Activated CD4-positive, alpha-beta memory T cell treated with anti-CD3 and anti-CD28 coated beads for 36 hours (primary cell): Measurements from ENCODE around the gene GLRA3. TPM values are rescaled to one million over a fixed set of nuclear protein-coding genes. Genes with fewer than 3 reads are reported as not detected.
"Not testable (repeated sequence)": the region's sequence is repeated elsewhere in the genome, so short reads cannot be mapped to it uniquely, and the experiment has no call there.

Experiments used
- CTCF ChIA-PET: fragments of 350-600 bp; sonication (Branson Sonifier 250); formaldehyde crosslinking; loops from one replicate; lab custom pipeline; 2021; ENCODE audit warnings: antibody characterized with exemption, inconsistent platforms; lab: Charles Lee
- POLR2A ChIA-PET: fragments of 350-600 bp; sonication (Branson Sonifier 250); formaldehyde crosslinking; loops from one replicate; lab custom pipeline; 2021; ENCODE audit warnings: antibody characterized with exemption; lab: Charles Lee
- DNase-seq: peaks from one replicate; pipeline ENCODE4 v3.0.0-alpha.2; 2020
- H3K27ac Mint-ChIP-seq: one replicate; pipeline ENCODE4 v1.8.0; 2021; ENCODE audit warnings: mixed read lengths
- H3K27me3 Mint-ChIP-seq: one replicate; pipeline ENCODE4 v1.8.0; 2021; ENCODE audit warnings: mixed read lengths
- H3K36me3 Mint-ChIP-seq: one replicate; pipeline ENCODE4 v1.8.0; 2021; ENCODE audit warnings: mixed read lengths
- H3K4me1 Mint-ChIP-seq: one replicate; pipeline ENCODE4 v1.8.0; 2021; ENCODE audit warnings: low read depth, mixed read lengths
- H3K4me3 Mint-ChIP-seq: one replicate; pipeline ENCODE4 v1.8.0; 2021; ENCODE audit warnings: mild to moderate bottlenecking, mixed read lengths
- H3K9me3 Mint-ChIP-seq: one replicate; pipeline ENCODE4 v1.8.0; 2021; ENCODE audit warnings: mixed read lengths
- intact Hi-C: fragments of 100-400 bp; cut with micrococcal nuclease; formaldehyde crosslinking; loops from one replicate; pipeline ENCODE4 v1.15.1; 2023
- total RNA-seq, 2 experiments: library from RNA; stranded (reverse); gene quantifications; one replicate each; pipeline ENCODE4 v1.2.3, GENCODE V29; 2021

GLRA3 gene
- total RNA-seq, 2 experiments from 2014 or later = not detected

DNA sequence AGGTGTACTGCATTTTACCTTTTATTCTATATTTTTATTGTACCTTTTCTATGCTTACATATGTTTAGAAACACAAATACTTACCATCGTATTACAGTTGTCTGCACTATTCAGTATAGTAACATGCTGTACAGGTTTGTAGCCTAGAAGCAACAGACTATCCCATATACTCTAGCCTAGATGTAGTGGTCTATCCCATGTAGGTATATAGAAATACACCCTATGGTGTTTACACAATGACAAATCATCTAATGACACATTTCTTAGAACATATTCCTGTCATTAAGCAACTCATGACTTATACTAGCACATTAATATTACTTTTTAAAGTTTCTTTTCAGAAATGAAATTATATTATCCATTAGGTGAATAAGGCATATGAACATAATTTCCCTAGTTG is 195.6 kb downstream of the GLRA3 start:
- Mint-ChIP-seq H3K36me3 (no peaks in the 10 kb centered on the region), H3K27ac (no peak overlapping the region), H3K9me3 (no peaks in the 10 kb centered on the region), H3K4me1 (no peaks in the 10 kb centered on the region), H3K4me3 (no peak overlapping the region), H3K27me3 (no peaks in the 10 kb centered on the region)
- DNase-seq = no peak
- POLR2A ChIA-PET = no interaction called here
- CTCF ChIA-PET = interaction anchor here (1.1 kb wide), 1 partner anchor 49 kb away, joined by 3 read pairs; no protein-coding TSS in a partner anchor
- intact Hi-C loops = loop anchor here (5.0 kb wide), 2 partner anchors 411 to 1126 kb away; no protein-coding TSS in a partner anchor

GRCh38 chr4:174631901-174632758 is 196.9 kb downstream of the GLRA3 start:
- H3K4me3 Mint-ChIP-seq = no peak overlapping the region
- H3K27ac Mint-ChIP-seq = no peak overlapping the region
- H3K27me3 Mint-ChIP-seq = no peaks in the 10 kb centered on the region
- H3K9me3 Mint-ChIP-seq = no peaks in the 10 kb centered on the region
- ChIA-PET CTCF (interaction anchor here (0.5 to 1.4 kb wide), 6 partner anchors 15 to 273 kb away, joined by 3 to 4 read pairs (median 4); no protein-coding TSS in a partner anchor), POLR2A (no interaction called here)
- no peak for DNase-seq
- intact Hi-C loops = loop anchor here (5.0 kb wide), 2 partner anchors 410 to 1125 kb away; no protein-coding TSS in a partner anchor
- H3K36me3 Mint-ChIP-seq = no peaks in the 10 kb centered on the region
- H3K4me1 Mint-ChIP-seq = no peaks in the 10 kb centered on the region

- H3K27ac Mint-ChIP-seq, H3K36me3 Mint-ChIP-seq, H3K9me3 Mint-ChIP-seq, POLR2A ChIA-PET, H3K4me1 Mint-ChIP-seq, H3K27me3 Mint-ChIP-seq, CTCF ChIA-PET, H3K4me3 Mint-ChIP-seq, DNase-seq: not testable (repeated sequence)
- intact Hi-C loops = loop anchor here (2.0 to 5.0 kb wide), 3 partner anchors 77 to 1123 kb away; no protein-coding TSS in a partner anchor
Measured at GRCh38 chr4:174629907-174630450, 199.1 kb downstream of the GLRA3 start.

DNA sequence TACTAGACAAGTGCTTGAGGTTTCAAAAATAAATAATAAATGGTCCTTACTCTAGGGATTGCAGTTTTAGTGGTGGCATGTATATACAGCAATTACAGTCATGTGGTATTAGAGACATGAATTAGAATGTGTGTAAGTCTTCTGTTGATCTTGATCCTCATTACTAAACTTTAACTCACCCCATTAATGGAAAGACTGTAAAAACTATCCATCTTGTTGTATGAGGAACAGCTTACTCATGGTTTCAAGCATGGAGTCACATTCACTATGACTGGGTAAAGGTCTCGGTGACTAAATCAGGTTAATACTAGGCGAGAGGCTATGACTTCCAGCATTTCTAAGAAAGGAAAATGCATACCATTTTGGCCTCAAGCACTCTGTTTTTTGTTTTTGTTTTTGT is 199.8 kb downstream of the GLRA3 start:
- Mint-ChIP-seq H3K27ac (no peak overlapping the region), H3K9me3 (no peaks in the 10 kb centered on the region), H3K4me3 (no peak overlapping the region), H3K27me3 (no peaks in the 10 kb centered on the region), H3K4me1 (no peaks in the 10 kb centered on the region), H3K36me3 (no peaks in the 10 kb centered on the region)
- POLR2A ChIA-PET = no interaction called here
- intact Hi-C loops = loop anchor here (2.0 kb wide), 1 partner anchor 78 kb away; no protein-coding TSS in a partner anchor
- DNase-seq = no peak
- CTCF ChIA-PET = no interaction called here

- intact Hi-C loops = loop anchor here (2.0 kb wide), 1 partner anchor 79 kb away; no protein-coding TSS in a partner anchor
- H3K9me3 Mint-ChIP-seq = no peaks in the 10 kb centered on the region
- ChIA-PET CTCF (no interaction called here), POLR2A (no interaction called here)
- H3K36me3 Mint-ChIP-seq = no peaks in the 10 kb centered on the region
- no peaks in the 10 kb centered on the region for H3K27me3 Mint-ChIP-seq
- DNase-seq = no peak
- H3K27ac Mint-ChIP-seq = no peak overlapping the region
- no peak overlapping the region for H3K4me3 Mint-ChIP-seq
- no peaks in the 10 kb centered on the region for H3K4me1 Mint-ChIP-seq
Measured at GRCh38 chr4:174628191-174628590, 200.9 kb downstream of the GLRA3 start.

GRCh38 chr4:174627473-174627872 is 201.6 kb downstream of the GLRA3 start:
- ChIA-PET POLR2A (no interaction called here), CTCF (no interaction called here)
- no peak for DNase-seq
- Mint-ChIP-seq H3K36me3 (no peaks in the 10 kb centered on the region), H3K4me3 (no peak overlapping the region), H3K9me3 (no peaks in the 10 kb centered on the region), H3K27ac (no peak overlapping the region), H3K4me1 (no peaks in the 10 kb centered on the region), H3K27me3 (no peaks in the 10 kb centered on the region)
- intact Hi-C loops = no loop called here

DNA sequence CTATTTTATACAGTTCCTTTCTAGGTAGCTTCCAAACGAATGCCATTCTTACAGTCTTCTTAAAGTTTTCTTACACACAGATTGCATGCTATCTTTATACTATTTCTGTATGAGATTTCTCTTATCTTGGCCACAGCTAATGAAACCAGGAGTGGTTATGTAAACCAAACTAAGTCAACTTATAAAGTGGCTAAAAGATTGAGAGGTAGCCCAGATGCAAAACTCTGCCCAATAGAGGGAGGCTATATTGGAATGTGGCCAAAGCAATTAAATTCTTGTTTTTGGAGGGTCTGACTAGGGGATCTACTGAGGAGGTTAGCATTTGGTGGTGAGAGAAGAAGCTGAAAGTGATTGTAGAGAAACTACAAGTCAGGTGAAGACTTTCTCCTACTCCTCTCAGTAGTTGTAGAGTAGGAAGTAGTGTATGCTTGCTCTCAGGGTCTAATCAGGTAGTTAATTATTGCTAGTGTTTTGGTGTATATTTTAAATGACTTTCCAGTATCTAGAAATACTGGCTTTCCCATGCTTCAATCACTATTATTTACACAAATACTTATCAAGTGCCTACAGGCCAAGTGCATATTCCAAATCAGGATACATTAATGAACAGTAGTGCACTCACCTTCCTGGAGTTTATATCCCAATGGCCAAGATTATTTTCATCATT is 202.6 kb downstream of the GLRA3 start:
- H3K4me3 Mint-ChIP-seq = no peak overlapping the region
- POLR2A ChIA-PET = no interaction called here

DNA sequence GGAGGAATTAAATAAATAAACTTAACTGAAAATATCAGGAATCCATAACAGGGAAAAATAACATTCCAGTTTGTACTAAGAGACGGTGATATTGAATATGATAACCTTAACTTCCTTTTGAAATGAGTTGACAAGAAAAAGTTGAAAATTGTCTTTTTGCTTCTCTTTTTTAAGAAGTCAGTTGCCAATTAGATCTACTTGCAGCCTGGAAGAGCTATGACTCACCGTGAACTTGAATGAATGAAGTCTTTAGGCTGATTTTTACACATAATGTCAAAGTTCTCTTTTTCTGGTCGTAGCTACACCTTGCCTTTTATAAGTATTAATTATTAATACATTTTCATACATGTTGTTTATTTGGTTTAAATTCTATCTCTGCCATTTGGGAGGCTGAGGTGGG is 212.4 kb downstream of the GLRA3 start:
- no peaks in the 10 kb centered on the region for H3K27me3 Mint-ChIP-seq
- ChIA-PET POLR2A (no interaction called here), CTCF (no interaction called here)
- H3K36me3 Mint-ChIP-seq = no peaks in the 10 kb centered on the region
- DNase-seq = no peak
- H3K27ac Mint-ChIP-seq = no peak overlapping the region
- intact Hi-C loops = no loop called here
- peaks cover 10% of the 10 kb centered on the region for H3K9me3 Mint-ChIP-seq
- no peaks in the 10 kb centered on the region for H3K4me1 Mint-ChIP-seq
- H3K4me3 Mint-ChIP-seq = no peak overlapping the region

More for the DNA sequence above, 202.6 kb downstream of the GLRA3 start:
- H3K4me1 Mint-ChIP-seq = no peaks in the 10 kb centered on the region
- CTCF ChIA-PET = no interaction called here
- H3K9me3 Mint-ChIP-seq = no peaks in the 10 kb centered on the region
- no peak for DNase-seq
- intact Hi-C loops = no loop called here
- H3K36me3 Mint-ChIP-seq = no peaks in the 10 kb centered on the region
- no peak overlapping the region for H3K27ac Mint-ChIP-seq
- no peaks in the 10 kb centered on the region for H3K27me3 Mint-ChIP-seq

- intact Hi-C loops = no loop called here
Measured at GRCh38 chr4:174613979-174614378, 215.1 kb downstream of the GLRA3 start.

DNA sequence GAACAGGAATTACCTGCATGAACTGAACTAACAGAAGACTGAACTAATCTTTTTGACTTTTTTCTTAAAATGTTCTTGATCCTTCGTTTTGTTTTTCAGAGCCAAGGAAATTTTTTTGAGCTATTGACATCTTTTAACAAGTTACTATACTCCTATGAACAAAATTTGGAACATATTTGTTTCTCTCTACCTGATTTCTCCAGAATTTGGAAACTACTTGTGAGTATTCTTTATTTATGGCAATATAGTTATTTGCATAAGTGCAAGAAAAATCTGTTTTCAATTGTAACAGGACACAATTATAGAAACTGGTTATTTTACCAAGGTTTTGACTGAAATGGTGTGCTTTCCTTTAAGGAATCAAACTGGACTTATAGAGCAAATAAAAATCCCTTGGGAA is 217.3 kb downstream of the GLRA3 start:
- intact Hi-C loops = no loop called here
- DNase-seq = no peak
- H3K9me3 Mint-ChIP-seq = peaks cover 10% of the 10 kb centered on the region
- H3K27me3 Mint-ChIP-seq = no peaks in the 10 kb centered on the region
- no peak overlapping the region for H3K4me3 Mint-ChIP-seq
- ChIA-PET CTCF (no interaction called here), POLR2A (no interaction called here)
- no peaks in the 10 kb centered on the region for H3K4me1 Mint-ChIP-seq
- H3K27ac Mint-ChIP-seq = no peak overlapping the region
- no peaks in the 10 kb centered on the region for H3K36me3 Mint-ChIP-seq

More at GRCh38 chr4:174613979-174614378, 215.1 kb downstream of the GLRA3 start:
- no peak for DNase-seq
- POLR2A ChIA-PET = no interaction called here
- Mint-ChIP-seq H3K9me3 (peaks cover 10% of the 10 kb centered on the region), H3K27me3 (no peaks in the 10 kb centered on the region), H3K36me3 (no peaks in the 10 kb centered on the region), H3K4me3 (no peak overlapping the region), H3K4me1 (no peaks in the 10 kb centered on the region), H3K27ac (no peak overlapping the region)
- CTCF ChIA-PET = no interaction called here

DNA sequence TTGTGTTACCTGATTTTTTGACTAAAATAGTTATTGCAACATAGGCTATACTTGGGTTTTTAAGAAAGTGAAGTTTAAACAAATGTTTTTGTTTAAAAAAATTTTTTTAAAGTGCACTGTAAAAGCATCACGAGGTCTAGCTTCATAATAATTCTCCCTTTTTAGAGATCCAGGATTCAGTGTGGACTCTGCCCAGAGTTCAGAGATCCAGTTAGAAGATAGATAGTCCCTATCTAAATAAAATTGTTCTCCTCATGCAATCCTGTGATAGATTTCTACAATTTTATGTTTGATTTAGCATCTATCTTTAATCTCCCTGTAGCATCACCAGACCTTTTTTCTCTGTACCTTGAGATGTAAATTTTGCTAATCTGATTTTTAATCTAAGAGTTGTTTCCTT is 221.3 kb downstream of the GLRA3 start:
- H3K9me3 Mint-ChIP-seq = peaks cover 5% of the 10 kb centered on the region
- CTCF ChIA-PET = interaction anchor here (0.6 kb wide), 1 partner anchor 22 kb away, joined by 5 read pairs; no protein-coding TSS in a partner anchor
- DNase-seq = no peak
- intact Hi-C loops = no loop called here
- POLR2A ChIA-PET = no interaction called here
- no peak overlapping the region for H3K4me3 Mint-ChIP-seq
- H3K36me3 Mint-ChIP-seq = no peaks in the 10 kb centered on the region
- no peaks in the 10 kb centered on the region for H3K27me3 Mint-ChIP-seq
- H3K4me1 Mint-ChIP-seq = no peaks in the 10 kb centered on the region
- H3K27ac Mint-ChIP-seq = no peak overlapping the region

- Mint-ChIP-seq H3K27me3 (no peaks in the 10 kb centered on the region), H3K9me3 (peaks cover 2% of the 10 kb centered on the region), H3K36me3 (no peaks in the 10 kb centered on the region), H3K4me1 (no peaks in the 10 kb centered on the region), H3K27ac (no peak overlapping the region), H3K4me3 (no peak overlapping the region)
- intact Hi-C loops = no loop called here
- ChIA-PET POLR2A (no interaction called here), CTCF (no interaction called here)
- no peak for DNase-seq
Measured at GRCh38 chr4:174604198-174604597, 224.8 kb downstream of the GLRA3 start.
